ENCODE measurements around the gene YPEL1. TPM values are rescaled to one million over a fixed set of nuclear protein-coding genes. Genes with fewer than 3 reads are reported as not detected.

YPEL1 gene
- total and polyA plus RNA-seq, 2 donors (not counting 1 experiment from before 2014, with no cell fraction given): 14.9 to 17.0 TPM

DNA sequence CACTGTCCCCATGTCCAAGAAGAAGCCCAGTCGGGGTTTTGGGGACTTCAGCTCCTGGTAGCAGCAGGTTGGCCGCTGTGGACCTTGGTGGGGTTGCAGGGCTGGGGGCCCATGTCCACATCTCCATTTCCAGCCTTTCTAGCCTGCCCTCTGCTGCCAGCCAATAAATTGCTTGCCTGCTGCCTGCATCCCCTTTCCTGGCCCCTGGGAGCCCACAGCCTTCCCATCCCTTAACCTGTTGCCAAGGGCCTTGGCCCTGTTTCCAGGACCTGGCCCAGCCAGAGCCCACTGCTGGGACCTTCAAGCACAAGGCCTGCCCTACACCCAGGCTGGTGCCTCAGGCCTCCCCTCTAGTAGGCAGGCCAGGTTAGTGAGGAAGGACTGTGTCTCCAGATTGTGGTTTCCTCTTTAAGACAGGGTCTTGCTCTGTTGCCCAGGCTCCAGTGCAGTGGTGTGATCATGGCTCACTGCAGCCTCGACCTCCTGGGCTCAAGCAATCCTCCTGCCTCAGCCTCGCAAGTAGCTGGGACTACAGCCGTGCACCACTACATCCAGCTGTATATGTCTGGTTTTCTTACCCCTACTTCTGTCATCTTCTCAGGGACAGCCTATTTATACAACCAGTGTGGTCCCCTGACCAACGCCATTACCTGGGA is 40.0 kb downstream of the YPEL1 start:
- no peak overlapping the region for H3K4me3 ChIP-seq (ENCODE audit: control extremely low read depth in 1 of 5, extremely low read depth in 1 of 5, insufficient read depth in 1 of 5, low read depth in 2 of 5, low read length in 4 of 5)
- ChIA-PET CTCF (no interaction called here), POLR2A (no interaction called here)
- intact Hi-C loops (cut with micrococcal nuclease): no loop called here
- peak; percentile 10 for ATAC-seq (ENCODE audit: low read depth)
- no peak overlapping the region for H2AFZ ChIP-seq (ENCODE audit: insufficient read depth, low read depth, low read length, poor library complexity, severe bottlenecking)
- H3K27me3 ChIP-seq (replicated peaks in 1 of 4; ENCODE audit: control extremely low read depth in 1 of 4, control insufficient read depth in 3 of 4, insufficient read depth in 4 of 4, low read length in 3 of 4): no peaks in the 10 kb centered on the region
- TF ChIP-seq EZH2 (IDR thresholded peaks at IDR 0.05; ENCODE audit: borderline replicate concordance, insufficient read depth, low read depth, low read length, poor library complexity, severe bottlenecking): no peak
- TF ChIP-seq, protein P1, sequence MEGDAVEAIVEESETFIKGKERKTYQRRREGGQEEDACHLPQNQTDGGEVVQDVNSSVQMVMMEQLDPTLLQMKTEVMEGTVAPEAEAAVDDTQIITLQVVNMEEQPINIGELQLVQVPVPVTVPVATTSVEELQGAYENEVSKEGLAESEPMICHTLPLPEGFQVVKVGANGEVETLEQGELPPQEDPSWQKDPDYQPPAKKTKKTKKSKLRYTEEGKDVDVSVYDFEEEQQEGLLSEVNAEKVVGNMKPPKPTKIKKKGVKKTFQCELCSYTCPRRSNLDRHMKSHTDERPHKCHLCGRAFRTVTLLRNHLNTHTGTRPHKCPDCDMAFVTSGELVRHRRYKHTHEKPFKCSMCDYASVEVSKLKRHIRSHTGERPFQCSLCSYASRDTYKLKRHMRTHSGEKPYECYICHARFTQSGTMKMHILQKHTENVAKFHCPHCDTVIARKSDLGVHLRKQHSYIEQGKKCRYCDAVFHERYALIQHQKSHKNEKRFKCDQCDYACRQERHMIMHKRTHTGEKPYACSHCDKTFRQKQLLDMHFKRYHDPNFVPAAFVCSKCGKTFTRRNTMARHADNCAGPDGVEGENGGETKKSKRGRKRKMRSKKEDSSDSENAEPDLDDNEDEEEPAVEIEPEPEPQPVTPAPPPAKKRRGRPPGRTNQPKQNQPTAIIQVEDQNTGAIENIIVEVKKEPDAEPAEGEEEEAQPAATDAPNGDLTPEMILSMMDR (IDR thresholded peaks at IDR 0.05): no peak
- 93% methylated on average over 5 of the region's 6 CpGs for WGBS (ENCODE audit: insufficient coverage)
- no peak overlapping the region for H3K9ac ChIP-seq (ENCODE audit: low read length)
- H3K4me1 ChIP-seq (ENCODE audit: control insufficient read depth in 2 of 2, insufficient read depth in 2 of 2, low read length in 2 of 2): no peaks in the 10 kb centered on the region
- no peak overlapping the region for H3K4me3 Mint-ChIP-seq
- no peak overlapping the region for H3K27ac ChIP-seq (ENCODE audit: low read length in 2 of 2)
- peaks cover 2 to 70% of the 10 kb centered on the region in 2 experiments for H3K36me3 ChIP-seq (replicated peaks in 1 of 2; ENCODE audit: control extremely low read depth in 1 of 2, control insufficient read depth in 1 of 2, extremely low read depth in 1 of 2, insufficient read depth in 2 of 2, low read length in 1 of 2)
- H3K27me3 Mint-ChIP-seq: no peaks in the 10 kb centered on the region
- H3K79me2 ChIP-seq (ENCODE audit: control insufficient read depth, insufficient read depth, low read length): no peaks in the 10 kb centered on the region
- H3K4me2 ChIP-seq (replicated peaks; ENCODE audit: low read depth, low read length, poor library complexity, severe bottlenecking): no peak overlapping the region
- peaks cover 1% of the 10 kb centered on the region for H3K4me1 Mint-ChIP-seq
- no peaks in the 10 kb centered on the region for H3K9me3 ChIP-seq (ENCODE audit: control extremely low read depth in 1 of 3, control insufficient read depth in 2 of 3, insufficient read depth in 1 of 3, low read length in 2 of 3)
- no peaks in the 10 kb centered on the region for H3K9me3 Mint-ChIP-seq (ENCODE audit: insufficient read depth)
- H4K20me1 ChIP-seq (ENCODE audit: control insufficient read depth, insufficient read depth, low read length, poor library complexity, severe bottlenecking): no peaks in the 10 kb centered on the region
- no peak for DNase-seq
- H3K27ac Mint-ChIP-seq: no peak overlapping the region

DNA sequence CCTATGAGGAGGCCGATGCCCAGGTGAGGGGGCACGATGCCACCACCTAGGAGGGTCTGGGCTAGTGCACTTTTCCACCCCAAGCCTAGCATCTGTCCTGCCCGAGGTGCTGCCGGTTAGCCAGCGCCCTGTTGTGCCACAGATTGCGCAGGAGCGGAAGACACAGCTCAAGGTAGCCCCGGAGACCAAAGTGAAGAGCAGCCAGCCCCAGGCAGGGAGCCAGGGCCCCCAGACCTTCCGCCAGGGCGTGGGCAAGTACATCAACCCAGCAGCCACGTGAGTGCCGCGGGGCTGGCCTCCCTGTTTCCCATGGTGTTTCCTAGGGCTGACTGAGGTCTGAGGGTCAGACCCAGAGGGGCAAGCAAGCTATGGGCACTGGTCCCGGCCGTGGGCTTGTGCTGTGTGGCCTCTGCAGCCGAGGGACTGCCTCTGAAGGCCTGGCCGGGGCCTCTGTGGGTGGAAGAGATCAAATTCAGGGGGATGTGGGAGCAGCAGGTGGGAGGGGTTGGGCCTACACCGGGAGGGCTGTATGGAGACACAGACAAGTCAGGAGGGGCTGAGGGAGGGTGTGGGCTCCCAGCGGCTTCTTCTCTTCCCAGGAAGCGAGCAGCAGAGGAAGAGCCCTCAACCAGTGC is 40.7 kb downstream of the YPEL1 start:
- no peaks in the 10 kb centered on the region for H3K79me2 ChIP-seq (ENCODE audit: control insufficient read depth, insufficient read depth, low read length)
- H3K9me3 Mint-ChIP-seq (ENCODE audit: insufficient read depth): no peaks in the 10 kb centered on the region
- H4K20me1 ChIP-seq (ENCODE audit: control insufficient read depth, insufficient read depth, low read length, poor library complexity, severe bottlenecking): peaks cover 1% of the 10 kb centered on the region
- no peaks in the 10 kb centered on the region for H3K4me1 ChIP-seq (ENCODE audit: control insufficient read depth in 2 of 2, insufficient read depth in 2 of 2, low read length in 2 of 2)
- no peak overlapping the region for H3K4me3 ChIP-seq (ENCODE audit: control extremely low read depth in 1 of 5, extremely low read depth in 1 of 5, insufficient read depth in 1 of 5, low read depth in 2 of 5, low read length in 4 of 5)
- no peaks in the 10 kb centered on the region for H3K27me3 ChIP-seq (replicated peaks in 1 of 4; ENCODE audit: control extremely low read depth in 1 of 4, control insufficient read depth in 3 of 4, insufficient read depth in 4 of 4, low read length in 3 of 4)
- 93% methylated on average over 17 of the region's 20 CpGs for WGBS (ENCODE audit: insufficient coverage)
- H3K36me3 ChIP-seq (replicated peaks in 1 of 2; ENCODE audit: control extremely low read depth in 1 of 2, control insufficient read depth in 1 of 2, extremely low read depth in 1 of 2, insufficient read depth in 2 of 2, low read length in 1 of 2): peaks cover 2 to 73% of the 10 kb centered on the region in 2 experiments
- no peak overlapping the region for H3K27ac Mint-ChIP-seq
- ChIA-PET CTCF (no interaction called here), POLR2A (no interaction called here)
- DNase-seq: no peak
- H3K4me1 Mint-ChIP-seq: peaks cover 4% of the 10 kb centered on the region
- no peak overlapping the region for H3K4me3 Mint-ChIP-seq
- no peak for ATAC-seq (ENCODE audit: low read depth)
- no peaks in the 10 kb centered on the region for H3K9me3 ChIP-seq (ENCODE audit: control extremely low read depth in 1 of 3, control insufficient read depth in 2 of 3, insufficient read depth in 1 of 3, low read length in 2 of 3)
- H3K27me3 Mint-ChIP-seq: no peaks in the 10 kb centered on the region
- H3K9ac ChIP-seq (ENCODE audit: low read length): no peak overlapping the region
- TF ChIP-seq, protein P1 (IDR thresholded peaks at IDR 0.05): no peak
- no peak for TF ChIP-seq EZH2 (IDR thresholded peaks at IDR 0.05; ENCODE audit: borderline replicate concordance, insufficient read depth, low read depth, low read length, poor library complexity, severe bottlenecking)
- no peak overlapping the region for H2AFZ ChIP-seq (ENCODE audit: insufficient read depth, low read depth, low read length, poor library complexity, severe bottlenecking)
- intact Hi-C loops (cut with micrococcal nuclease): no loop called here
- H3K4me2 ChIP-seq (replicated peaks; ENCODE audit: low read depth, low read length, poor library complexity, severe bottlenecking): no peak overlapping the region
- no peak overlapping the region for H3K27ac ChIP-seq (ENCODE audit: low read length in 2 of 2)

All from B cell (primary cell).